ENCODE data around the gene SETD1A. TPM values are rescaled to one million over a fixed set of nuclear protein-coding genes. Genes with fewer than 3 reads are reported as not detected.

The SETD1A gene
- total and polyA plus RNA-seq, 9 of the 15 experiments (the other 6 are each of a cell fraction or from before 2014, with no cell fraction given) = 0.08 to 36.0 (median 4.2) TPM

DNA sequence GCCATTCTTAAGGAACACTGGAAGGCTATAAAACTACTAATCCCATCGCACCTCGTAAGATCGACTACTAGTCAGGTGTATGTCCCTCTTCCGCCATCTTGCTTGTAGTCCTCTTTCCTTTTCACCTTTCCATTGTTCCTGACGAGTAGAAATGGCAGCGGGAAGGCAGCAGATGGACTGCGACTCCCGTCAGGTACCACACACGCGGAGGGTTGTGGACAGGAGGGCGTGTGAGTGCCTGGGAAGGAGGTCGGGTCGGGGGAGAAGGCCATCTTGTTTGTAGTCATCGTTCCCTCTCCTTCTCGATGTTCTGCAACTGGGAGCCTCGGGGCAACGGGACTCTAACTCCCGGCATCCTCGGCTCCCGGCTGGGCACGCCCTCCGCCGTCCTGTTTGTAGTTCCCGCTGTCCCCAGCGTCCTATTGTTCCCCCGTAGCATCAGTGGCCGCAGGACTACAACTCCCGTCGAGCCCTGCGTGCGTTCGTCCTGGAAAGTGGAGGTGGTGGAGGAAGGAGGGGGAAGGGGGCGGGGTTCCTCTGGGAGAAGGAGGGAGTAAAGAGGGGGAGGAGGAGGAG is 34.5 kb upstream of the SETD1A start (continued):
- TF ChIP-seq, protein P1, sequence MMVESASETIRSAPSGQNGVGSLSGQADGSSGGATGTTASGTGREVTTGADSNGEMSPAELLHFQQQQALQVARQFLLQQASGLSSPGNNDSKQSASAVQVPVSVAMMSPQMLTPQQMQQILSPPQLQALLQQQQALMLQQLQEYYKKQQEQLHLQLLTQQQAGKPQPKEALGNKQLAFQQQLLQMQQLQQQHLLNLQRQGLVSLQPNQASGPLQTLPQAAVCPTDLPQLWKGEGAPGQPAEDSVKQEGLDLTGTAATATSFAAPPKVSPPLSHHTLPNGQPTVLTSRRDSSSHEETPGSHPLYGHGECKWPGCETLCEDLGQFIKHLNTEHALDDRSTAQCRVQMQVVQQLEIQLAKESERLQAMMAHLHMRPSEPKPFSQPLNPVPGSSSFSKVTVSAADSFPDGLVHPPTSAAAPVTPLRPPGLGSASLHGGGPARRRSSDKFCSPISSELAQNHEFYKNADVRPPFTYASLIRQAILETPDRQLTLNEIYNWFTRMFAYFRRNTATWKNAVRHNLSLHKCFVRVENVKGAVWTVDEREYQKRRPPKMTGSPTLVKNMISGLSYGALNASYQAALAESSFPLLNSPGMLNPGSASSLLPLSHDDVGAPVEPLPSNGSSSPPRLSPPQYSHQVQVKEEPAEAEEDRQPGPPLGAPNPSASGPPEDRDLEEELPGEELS (CRISPR knock-in tag; IDR thresholded peaks at IDR 0.05; ENCODE audit: borderline replicate concordance) = peak; percentile 82; the same call in 1 of the 2 replicates
- TF ChIP-seq CBX5 (IDR thresholded peaks at IDR 0.05; ENCODE audit: borderline replicate concordance, low read depth) (no peak), ZNF175 (CRISPR knock-in tag; IDR thresholded peaks at IDR 0.05; ENCODE audit: low read depth) (0 out of 2 replicates have a peak, but pooled peaks have one; percentile 25), TSC22D4 (tag; IDR thresholded peaks at IDR 0.05) (no peak), HLTF (IDR thresholded peaks at IDR 0.05) (no peak), ZNF57 (CRISPR knock-in tag; IDR thresholded peaks at IDR 0.05) (no peak), CHD4 (IDR thresholded peaks at IDR 0.05; ENCODE audit: insufficient read depth, insufficient replicate concordance, low read depth, low read length, poor library complexity, severe bottlenecking) (no peak), KDM1A (IDR thresholded peaks at IDR 0.05) (no peak), ELF1 (tag; IDR thresholded peaks at IDR 0.05) (peak; percentile 19; the same call in 1 of the 2 replicates), MEF2D (tag; conservative IDR thresholded peaks at IDR 0.05; ENCODE audit: low read depth) (peak; percentile 65; the same call in 1 of the 2 replicates), BCOR (IDR thresholded peaks at IDR 0.05) (no peak), GABPB2 (CRISPR knock-in tag; conservative IDR thresholded peaks at IDR 0.05) (no peak), POLR2AphosphoS2 (IDR thresholded peaks at IDR 0.05; ENCODE audit: low read length) (no peak), E2F3 (CRISPR knock-in tag; IDR thresholded peaks at IDR 0.05) (no peak; the same call in 1 of the 2 replicates), BRD4 (IDR thresholded peaks at IDR 0.05) (peak; percentile 36; the same call in 1 of the 2 replicates), HNRNPLL (IDR thresholded peaks at IDR 0.05; ENCODE audit: low read depth, low read length, poor library complexity, severe bottlenecking) (no peak), POLR2AphosphoS5 (IDR thresholded peaks at IDR 0.05; ENCODE audit: control insufficient read depth, insufficient read depth, low read depth, low read length) (peak; percentile 46; the same call in 1 of the 2 replicates), NELFE (IDR thresholded peaks at IDR 0.05; ENCODE audit: insufficient read depth, insufficient read length) (no peak), NR2C1 (IDR thresholded peaks at IDR 0.05) (peak; percentile 83), NR2C1 (tag; IDR thresholded peaks at IDR 0.05) (peak; percentile 96), ELF2 (CRISPR knock-in tag; IDR thresholded peaks at IDR 0.05) (no peak)
- TF ChIP-seq, protein P2, sequence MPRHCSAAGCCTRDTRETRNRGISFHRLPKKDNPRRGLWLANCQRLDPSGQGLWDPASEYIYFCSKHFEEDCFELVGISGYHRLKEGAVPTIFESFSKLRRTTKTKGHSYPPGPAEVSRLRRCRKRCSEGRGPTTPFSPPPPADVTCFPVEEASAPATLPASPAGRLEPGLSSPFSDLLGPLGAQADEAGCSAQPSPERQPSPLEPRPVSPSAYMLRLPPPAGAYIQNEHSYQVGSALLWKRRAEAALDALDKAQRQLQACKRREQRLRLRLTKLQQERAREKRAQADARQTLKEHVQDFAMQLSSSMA (CRISPR knock-in tag; IDR thresholded peaks at IDR 0.05) = peak; percentile 98
- TF ChIP-seq, protein P3, sequence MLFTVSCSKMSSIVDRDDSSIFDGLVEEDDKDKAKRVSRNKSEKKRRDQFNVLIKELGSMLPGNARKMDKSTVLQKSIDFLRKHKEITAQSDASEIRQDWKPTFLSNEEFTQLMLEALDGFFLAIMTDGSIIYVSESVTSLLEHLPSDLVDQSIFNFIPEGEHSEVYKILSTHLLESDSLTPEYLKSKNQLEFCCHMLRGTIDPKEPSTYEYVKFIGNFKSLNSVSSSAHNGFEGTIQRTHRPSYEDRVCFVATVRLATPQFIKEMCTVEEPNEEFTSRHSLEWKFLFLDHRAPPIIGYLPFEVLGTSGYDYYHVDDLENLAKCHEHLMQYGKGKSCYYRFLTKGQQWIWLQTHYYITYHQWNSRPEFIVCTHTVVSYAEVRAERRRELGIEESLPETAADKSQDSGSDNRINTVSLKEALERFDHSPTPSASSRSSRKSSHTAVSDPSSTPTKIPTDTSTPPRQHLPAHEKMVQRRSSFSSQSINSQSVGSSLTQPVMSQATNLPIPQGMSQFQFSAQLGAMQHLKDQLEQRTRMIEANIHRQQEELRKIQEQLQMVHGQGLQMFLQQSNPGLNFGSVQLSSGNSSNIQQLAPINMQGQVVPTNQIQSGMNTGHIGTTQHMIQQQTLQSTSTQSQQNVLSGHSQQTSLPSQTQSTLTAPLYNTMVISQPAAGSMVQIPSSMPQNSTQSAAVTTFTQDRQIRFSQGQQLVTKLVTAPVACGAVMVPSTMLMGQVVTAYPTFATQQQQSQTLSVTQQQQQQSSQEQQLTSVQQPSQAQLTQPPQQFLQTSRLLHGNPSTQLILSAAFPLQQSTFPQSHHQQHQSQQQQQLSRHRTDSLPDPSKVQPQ (CRISPR knock-in tag; IDR thresholded peaks at IDR 0.05; ENCODE audit: borderline replicate concordance) = no peak
- TF ChIP-seq, protein P4, sequence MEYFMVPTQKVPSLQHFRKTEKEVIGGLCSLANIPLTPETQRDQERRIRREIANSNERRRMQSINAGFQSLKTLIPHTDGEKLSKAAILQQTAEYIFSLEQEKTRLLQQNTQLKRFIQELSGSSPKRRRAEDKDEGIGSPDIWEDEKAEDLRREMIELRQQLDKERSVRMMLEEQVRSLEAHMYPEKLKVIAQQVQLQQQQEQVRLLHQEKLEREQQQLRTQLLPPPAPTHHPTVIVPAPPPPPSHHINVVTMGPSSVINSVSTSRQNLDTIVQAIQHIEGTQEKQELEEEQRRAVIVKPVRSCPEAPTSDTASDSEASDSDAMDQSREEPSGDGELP (CRISPR knock-in tag; IDR thresholded peaks at IDR 0.05; ENCODE audit: borderline replicate concordance) = peak; percentile 47; the same call in 1 of the 2 replicates
